NCI-H1436 (cell line): ENCODE data around the gene CHRNA5.

Experiments used
- DNase-seq: peaks from one replicate; lab custom pipeline; 2025; lab: John Stamatoyannopoulos, UW

CHRNA5 gene

GRCh38 chr15:78640527-78641101 is 75.3 kb downstream of the CHRNA5 start:
- DNase-seq: no peak

- no peak for DNase-seq
These were observed 75.9 kb downstream of the CHRNA5 start, which contains the start of gene CHRNB4 for GRCh38 chr15:78641102-78641748. CHRNB4 (minus strand) TSS chr15:78641210; CDS start chr15:78641133, 77 bp downstream.

DNA sequence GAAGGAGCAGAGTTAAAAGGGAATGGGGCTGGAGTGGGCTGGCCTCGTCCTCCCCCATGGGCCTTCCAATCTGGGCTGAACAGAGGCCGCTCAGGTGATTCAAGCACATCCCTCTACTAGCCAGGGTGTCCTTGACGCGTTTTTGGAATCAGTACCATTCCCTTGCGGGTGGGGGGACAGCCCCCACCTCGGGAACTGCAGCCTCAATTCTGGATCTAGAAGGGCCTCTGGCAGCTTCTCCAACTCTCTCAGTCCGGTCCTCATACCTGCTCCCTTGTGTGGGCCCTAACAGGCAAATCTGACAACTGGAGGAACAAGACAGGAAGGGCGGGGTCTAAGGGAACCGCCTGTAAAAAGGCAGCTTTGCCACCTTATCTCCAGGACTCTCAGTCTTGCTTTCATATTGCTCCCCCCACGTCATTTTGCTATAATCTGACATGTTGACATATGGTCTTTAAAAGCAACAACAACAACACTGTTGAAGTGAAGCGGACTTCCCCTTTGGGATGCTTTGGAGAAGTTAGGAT is 76.5 kb downstream of the CHRNA5 start:
- DNase-seq: no peak

DNA sequence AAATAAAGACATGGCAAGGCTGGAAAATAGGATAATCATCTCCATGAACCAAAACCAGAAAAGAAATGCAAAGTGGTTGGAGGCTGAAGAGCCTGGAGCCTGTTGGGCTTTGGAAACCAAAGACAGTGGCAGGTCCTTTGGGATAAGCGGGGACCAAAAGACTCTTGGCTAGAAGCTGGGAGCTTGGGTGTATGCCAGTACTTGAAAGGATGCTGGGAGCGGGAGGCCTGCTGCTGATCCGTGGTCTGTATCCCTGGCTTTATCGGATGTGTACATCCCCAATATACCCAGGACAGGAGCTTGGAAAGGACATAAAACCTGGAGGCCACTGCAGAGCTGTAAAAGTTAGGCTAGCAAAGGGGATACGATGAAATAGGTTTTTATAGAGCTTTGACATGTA is 77.0 kb downstream of the CHRNA5 start:
- DNase-seq: no peak
